HG03045 (cell line): ENCODE results near the gene RAI1.

Experiments
- ATAC-seq: cut with Tn5 transposase; IDR thresholded peaks from one replicate; pipeline ENCODE4 v1.9.1; 2021; ENCODE audit warnings: mild to moderate bottlenecking, moderate library complexity; ENCODE audit not compliant: unreplicated experiment

Gene RAI1

GRCh38 chr17:17781591-17782496 lies 100.6 kb downstream of the RAI1 start:
- ATAC-seq: no peak

- no peak for ATAC-seq
These were observed 101.4 kb downstream of the RAI1 start for GRCh38 chr17:17782523-17783115.

GRCh38 chr17:17783116-17783824 lies 102.0 kb downstream of the RAI1 start:
- ATAC-seq: no peak

DNA sequence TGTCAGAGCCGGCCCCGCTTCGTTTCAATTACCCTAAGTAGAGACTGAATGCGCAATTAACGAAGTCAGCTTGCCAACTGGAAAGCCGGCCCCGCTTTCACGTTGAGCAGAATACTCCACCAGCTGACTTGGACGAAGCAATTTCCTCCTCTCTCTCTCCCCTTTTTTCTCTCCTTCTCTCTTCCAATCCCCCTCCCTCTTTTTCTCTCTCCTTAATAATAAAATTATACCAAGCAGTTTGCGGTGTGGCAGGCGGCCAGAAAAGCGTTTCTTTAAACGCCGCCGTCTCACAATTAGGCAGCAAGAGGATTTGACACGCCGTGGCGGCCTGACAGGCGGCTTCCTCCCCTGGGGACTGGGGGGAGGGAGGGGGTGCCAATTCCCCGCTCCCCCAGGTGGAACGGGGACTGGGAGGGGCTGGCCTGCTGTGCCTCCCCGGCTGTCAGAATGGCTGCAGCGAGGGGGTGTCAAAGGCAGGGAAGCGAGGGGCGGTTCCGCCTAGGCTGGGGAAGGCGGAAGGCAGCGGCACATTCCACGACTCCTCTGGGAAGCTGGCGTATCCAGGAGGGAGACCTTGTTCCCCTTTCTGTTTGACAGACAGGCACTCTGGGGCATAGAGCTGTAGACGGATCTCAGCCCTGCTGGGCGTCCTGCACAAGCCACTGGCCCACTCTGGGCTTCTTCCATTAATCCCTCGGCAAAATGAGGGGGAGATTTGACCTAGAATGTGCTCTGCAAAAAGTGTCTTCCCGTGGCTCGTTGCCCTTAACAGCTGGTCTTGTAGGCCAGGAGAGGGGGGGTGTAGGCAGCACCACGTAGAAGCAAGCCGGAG lies 102.8 kb downstream of the RAI1 start:
- ATAC-seq: no peak

- ATAC-seq: no peak
These were observed 103.5 kb downstream of the RAI1 start for GRCh38 chr17:17784657-17785267.

DNA sequence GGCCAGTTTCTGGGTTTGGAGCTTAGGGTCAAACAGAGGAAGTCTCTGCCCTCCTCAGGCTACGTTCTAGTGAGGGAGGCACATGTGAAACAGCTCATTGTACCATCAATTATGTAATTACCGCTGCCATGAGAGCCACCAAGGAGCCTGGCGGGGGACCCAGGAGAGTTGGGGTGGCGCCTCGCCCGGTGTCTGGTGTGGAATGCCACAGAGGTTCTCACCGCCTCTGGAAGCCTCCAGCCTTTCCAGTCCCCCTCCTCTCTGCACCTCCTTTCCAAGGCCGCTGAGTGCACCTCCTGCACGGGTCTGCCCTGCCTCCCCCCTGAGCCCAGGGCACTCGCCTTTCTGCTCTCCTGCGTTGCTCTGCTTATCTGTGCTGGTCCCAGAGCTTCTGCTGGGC lies 104.1 kb downstream of the RAI1 start:
- ATAC-seq: no peak

DNA sequence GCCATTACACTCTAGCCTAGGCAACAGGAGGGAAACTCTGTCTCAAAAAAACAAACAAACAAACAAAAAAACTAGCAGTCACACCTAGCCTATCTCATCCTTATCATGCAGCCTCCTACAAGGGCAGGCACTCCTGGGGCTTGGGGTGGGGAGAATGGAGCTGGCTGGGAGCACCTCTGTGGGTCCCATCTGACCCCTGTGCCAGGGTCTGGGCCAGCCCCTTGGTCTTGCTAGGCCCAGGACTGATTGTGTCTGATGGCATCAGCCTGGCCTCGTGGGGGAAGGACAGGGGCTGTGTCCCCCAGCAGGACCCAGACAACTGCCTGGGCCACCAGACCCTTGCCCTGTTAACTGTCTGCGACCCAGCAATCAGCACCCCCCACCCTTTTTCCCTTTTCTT lies 105.7 kb downstream of the RAI1 start:
- no peak for ATAC-seq

GRCh38 chr17:17787568-17787967 lies 106.3 kb downstream of the RAI1 start:
- ATAC-seq: no peak

GRCh38 chr17:17788967-17789366 lies 107.7 kb downstream of the RAI1 start:
- ATAC-seq: no peak

DNA sequence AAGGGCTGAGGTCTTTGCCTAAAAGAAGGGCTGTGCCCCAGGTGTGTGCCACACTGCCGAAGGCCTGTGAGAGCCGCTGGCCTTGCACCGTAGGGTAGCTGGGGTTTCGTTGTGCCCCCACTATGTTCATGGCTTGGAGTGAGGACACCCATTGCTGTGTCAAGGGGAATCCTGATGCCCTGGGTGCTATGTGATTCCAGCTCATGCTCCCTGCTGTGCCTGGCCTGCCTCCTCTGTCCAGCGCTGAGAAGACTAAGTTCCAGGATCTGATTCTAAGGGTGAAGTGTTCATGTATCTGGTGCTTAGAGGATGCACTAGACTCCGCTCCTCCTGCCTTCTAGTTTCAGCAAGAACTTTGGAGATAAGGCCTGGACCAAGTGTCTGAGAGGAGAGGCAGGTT lies 108.2 kb downstream of the RAI1 start:
- ATAC-seq: no peak

DNA sequence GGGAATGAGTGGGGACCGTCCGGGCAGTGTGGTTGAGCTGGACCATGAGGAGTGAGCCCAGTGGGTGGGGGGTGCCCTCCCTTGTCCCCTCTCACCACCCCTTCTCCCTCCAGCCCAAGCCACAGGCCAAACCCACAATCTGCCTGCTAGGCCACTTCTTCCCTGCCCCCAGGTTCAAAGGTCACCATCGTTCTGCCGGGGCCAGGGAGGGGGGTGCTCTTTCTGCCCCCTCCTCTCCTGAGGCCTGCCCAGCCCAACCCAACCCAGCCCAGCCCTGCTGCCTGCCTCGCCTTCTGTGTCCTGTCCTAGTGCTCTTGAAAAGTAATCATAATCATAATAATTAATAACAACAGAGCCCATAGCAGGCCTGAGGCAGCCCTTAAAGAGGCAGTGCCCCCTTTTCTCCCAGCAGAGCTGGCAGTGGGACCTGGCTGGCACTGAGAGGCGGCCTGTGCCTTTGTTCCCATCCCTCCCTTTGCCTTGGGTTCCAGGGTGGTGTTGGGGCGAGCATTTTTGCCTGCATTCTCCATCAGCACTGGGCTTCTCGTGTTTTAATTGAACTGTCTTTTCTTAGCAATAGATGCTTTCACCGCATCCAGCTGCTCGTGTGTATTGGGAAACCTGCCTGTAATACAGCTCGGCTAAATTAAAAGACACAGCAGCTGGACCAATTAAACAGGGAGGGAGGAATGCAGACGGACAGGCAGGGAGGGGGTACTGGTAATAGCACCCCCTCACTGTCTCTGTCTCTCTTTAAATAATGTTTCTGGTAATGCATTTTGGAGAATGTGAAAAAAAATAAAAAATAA lies 108.8 kb downstream of the RAI1 start:
- no peak for ATAC-seq

DNA sequence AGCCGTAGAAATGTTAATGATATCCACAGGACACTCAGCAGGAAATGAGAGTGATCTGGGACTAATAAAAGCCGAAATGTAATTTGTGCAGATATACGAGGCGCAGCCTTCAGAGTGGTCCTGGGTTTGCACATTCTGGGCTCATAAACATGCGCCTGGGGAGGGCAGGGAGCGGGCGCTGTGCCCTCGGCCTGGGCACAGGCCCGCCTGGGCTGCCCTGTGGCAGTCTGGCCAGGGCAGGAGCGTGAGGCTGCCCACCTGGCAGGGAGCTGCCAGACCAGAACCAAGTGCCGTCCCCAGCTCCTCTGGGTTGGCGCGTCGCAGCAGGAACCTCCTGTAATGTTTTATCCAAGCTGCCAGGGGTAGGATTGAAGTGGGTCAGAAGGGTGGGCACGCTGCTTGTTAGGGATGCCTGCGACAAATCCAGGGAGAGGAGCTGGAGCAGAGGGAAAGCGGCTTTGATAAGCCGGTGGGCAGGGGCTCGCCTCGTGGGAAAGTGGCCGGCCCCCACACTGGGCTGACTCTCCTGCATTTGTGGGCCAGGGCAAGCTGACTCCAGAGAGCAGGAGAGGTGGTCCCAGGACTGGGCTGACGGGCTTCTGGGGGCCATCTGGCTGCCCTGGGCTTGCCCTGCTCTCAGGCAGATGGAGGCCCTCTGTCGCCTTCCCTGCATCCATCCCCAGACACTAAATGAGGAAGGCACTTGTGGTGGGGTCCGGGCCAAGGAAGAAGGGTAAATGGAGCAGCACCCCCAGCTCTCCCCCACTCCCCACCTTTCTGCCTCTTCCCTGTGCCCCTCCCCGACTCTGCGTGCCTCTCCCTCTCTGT lies 109.6 kb downstream of the RAI1 start:
- ATAC-seq: no peak

DNA sequence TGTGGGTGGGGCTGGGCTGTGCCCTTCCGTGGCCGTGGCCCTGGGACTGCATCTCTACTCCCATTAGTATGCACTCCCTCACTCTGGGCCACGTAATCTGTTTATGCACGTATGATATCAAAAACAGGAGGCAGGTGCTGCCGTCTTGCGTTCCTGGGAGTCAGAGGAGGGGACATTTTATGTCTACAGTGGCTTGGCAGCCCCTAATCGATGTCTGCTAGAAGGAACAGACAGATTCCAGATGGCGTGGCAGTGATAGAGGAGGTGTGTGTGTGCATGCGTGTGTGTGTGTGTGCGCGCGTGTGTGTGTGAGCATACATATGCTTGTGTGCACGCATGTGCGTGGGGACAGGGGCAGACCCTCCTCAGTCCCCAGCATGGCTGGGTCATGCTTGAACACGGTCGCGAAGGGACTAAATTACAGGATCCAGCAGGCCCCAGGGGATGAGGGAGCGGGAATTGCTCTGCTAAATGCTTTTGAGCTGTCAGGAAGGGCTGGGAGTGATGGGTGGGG lies 110.8 kb downstream of the RAI1 start:
- ATAC-seq: no peak

GRCh38 chr17:17792551-17793377 lies 111.5 kb downstream of the RAI1 start:
- no peak for ATAC-seq

GRCh38 chr17:17793378-17794214 lies 112.3 kb downstream of the RAI1 start:
- no peak for ATAC-seq

- ATAC-seq: no peak
These were observed 113.1 kb downstream of the RAI1 start for GRCh38 chr17:17794382-17794781.

- no peak for ATAC-seq
These were observed 114.0 kb downstream of the RAI1 start for GRCh38 chr17:17795296-17795695.
